ENCODE data around the gene SETBP1.
"Not testable (repeated sequence)": the region's sequence is repeated elsewhere in the genome, so short reads cannot be mapped to it uniquely, and the experiment has no call there.

The SETBP1 gene

DNA sequence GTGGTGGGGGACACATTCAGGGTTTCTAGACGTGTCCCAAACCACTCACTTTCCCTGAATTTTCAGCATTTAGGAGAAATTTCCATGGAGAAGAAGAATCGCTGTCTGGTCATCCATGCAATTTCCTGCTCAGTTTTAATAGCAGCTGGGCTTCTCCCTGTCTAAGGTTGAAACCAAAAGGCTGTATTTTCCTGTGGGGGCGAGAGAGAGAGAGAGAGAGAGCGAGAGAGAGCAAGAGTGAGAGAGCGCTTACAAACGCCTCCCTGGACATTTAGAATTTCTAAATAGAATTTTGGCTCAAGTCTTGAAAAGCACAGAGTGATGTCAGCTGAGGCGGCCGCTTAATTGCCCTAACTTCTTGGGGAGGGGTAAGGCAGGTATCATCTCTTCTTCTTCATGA, 110.8 kb downstream of the SETBP1 start:
- no peak for DNase-seq
- ATAC-seq, result no peak

DNA sequence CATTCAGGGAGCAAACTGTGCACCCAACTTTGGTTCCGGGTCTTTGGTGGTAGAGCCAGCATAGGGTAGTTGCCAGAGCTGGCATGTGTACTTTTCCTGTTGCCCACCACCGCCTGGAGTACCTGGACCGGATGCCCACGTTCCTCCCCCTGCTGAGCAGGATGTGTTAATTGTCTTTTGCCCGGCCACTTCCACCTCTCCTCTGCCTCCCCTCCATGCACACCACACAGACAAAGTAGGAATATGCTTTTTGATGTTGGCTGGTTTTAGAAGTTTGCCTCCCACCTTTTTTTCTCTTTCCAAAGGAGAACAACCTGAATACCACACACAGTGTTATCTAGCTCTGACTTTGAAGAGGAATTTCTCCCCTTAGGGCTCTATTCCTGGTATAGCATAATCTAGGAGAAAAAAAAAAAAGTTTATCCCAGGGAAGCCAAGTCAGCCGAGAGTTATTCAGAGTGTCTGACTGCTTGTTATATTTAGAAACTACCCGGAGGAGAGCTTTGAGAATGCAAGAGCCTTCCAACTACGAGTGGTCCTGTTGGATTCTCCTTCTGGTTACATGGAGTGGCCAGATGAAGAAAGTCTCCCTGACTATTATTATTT, 111.9 kb downstream of the SETBP1 start:
- ATAC-seq, result no peak
- no peak for DNase-seq

DNA sequence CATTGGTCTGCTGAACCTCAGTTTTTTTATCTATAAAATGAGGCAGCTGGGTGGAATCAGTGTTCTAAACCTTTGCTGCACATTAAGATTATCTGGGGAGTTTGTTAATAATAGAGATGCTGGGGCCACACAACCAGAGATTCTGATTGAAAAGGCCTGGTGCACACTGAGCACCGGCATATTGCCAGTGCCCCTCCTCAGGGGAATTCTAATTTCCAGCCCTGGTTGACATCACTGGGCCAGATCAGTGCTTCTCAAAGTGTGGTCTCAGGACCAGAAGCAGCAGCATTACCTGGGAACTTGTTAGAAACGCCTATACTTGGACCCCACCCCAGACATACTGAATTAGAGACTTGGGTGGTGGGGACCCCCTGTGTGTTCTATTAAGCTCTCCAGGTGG, 112.5 kb downstream of the SETBP1 start:
- ATAC-seq, result no peak
- DNase-seq, result no peak

DNA sequence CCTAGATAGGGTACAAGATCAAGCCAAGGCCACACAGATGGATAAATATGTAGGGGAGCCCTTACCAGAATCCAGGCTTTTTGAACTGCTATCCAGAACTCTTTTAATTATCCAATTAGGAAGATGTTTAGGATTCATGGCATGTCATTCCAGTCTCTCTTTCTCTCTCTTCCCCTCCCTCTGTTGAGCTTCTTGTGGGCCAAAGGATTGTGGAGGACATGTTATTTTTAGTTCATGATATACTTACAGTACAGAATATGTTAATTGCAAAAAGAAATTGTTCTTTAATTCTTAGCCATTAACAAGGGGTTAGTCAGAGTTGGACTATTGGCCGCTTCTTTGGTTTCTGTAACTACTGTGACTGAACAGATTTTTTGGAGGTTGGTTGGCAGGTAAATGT, 113.0 kb downstream of the SETBP1 start:
- DNase-seq (no peak), ATAC-seq (no peak)

DNA sequence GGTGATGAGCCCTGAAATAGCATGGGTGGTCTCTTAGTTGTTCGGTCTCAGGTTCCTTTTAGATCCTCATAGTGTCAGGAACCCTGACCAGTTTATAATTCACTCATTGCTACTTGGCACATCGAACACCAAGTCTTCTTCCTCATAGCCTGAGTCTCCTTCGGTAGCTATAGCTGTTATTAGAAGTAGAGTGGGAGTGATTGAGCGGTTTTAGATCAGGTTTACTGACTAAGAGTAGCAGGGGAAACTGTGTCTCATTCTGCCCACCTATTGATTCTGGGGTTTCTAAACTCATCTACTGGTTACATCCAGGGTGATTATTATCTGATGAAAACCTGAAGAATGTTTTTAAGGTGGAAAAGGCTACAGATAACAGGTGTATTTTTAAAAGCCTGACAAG, 114.6 kb downstream of the SETBP1 start:
- ATAC-seq, result peak; percentile 75
- DNase-seq, result no peak

DNA sequence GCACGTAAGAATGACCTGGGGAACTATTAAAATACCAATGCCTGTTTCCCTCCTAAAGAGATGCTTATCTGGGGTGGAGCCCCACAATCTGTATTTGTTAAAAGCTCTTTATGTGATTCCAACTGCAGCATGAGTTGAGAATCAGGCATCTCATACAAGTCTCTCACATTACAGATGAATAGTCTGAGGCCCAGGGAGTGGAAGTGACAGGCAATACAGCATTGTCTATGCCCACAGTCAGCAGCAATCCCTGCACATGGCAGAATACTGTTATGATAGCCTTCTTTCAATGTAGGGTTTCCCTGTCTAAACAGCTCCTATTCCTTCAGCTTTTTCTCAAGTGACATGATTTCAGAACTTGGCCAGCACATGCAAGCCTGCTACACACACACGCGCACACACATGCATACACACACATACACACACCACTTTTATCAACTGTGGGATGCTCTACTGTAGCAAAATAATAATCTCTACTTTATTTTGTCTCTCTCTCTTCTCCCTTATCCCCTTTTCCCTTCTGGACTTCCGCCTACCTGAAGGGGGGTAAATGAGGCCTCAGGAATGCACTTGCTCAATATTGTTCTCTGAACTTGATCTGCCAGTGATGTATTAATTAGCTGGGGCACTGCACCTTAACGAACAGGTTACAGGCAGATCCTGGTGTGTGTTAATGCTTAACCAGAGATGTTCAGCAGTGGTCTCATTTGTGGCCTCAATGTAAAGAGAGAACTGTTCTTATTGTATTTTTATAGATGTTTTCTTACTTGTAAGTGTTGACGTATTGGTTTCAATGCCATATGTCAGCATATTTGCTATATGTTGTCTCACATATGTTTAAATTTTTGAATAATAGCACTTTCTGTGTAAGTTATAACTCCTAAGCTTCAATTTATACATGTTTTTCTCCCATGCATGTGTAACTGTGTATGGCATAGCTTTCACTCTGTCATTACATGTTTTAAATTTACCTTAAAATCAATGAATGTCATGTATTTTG, 116.0 kb downstream of the SETBP1 start:
- ATAC-seq, result no peak

DNA sequence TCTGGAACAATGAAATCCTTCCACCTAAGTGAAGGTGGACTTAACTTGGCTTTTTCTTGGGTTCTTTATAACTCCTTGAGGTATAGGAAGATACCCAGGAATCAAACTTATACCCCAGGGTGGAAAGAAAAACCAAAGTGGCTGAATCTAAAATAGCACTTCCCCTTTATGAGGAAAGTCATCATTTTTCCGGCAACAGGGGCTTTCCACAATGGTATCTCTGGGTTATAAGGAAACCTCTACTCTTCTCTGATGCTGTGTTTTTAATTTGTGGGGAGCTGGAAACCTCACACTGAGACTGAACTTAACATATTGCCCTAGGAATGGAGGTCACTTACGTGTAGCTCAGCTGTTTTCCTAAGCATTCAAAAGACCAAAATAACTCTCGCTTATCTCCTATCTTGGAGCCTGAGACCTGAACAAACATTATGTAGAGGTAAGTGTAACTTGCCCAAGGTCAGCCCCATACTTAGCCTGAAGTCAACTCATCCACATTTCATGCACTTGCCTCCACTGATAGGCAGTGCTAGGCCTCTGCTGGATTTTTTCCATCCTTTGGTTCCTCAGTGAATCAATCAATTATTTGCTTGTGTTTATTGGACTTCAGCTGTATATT, 117.9 kb downstream of the SETBP1 start:
- ATAC-seq (peak; percentile 36), DNase-seq (peak; percentile 27)

More for the DNA sequence above, 116.0 kb downstream of the SETBP1 start:
- DNase-seq, result no peak

DNA sequence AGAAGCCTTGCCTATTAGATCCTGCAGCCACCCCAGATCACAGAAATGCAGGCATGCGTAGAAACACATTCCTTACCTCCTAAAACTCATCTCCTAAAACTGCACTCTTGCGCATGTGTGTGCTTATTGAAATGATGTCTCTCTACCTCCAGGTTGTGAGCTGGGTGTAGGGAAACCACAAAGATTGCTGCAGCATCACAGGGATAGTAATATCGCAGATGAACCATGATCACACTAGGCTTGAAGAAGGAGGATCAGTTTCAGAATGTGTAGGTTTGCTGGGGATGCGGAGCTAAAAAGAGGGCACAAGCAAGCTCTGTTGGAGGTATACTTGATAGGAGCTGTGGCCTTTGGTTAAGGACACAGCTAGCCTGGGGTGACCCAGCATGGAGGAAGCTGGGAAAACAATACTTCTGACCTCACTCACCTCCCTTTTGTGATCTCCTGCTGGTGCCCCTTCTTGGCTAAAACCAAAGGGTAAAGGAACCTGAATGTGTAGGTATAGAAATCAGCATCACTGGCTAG, 118.8 kb downstream of the SETBP1 start:
- ATAC-seq, result peak; percentile 62
- DNase-seq, result no peak

DNA sequence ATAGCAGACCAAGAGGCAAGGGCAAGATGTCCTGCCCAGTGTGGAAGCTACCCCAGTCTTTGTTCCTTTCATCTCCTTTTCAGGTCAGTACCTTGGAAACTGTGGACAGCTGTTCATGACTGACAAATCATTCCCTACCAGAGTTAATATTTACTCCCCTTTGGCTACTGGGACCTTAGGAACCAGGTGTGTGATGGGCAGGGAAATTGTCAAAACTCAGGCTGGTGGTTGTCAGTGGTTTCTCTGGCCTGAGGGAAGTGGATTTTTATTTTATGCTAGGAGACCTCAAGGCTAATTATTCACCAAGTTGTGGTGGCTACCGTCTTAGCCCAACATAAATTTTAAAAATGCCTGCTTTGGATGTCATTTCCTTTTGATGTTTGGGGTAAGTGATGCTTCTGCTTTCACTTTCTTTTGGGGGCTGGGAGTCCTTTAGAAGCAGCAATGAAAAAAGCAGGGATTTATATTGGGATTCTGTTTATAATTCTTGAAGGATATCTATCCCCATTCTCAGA, 119.3 kb downstream of the SETBP1 start:
- DNase-seq (no peak), ATAC-seq (no peak)

DNA sequence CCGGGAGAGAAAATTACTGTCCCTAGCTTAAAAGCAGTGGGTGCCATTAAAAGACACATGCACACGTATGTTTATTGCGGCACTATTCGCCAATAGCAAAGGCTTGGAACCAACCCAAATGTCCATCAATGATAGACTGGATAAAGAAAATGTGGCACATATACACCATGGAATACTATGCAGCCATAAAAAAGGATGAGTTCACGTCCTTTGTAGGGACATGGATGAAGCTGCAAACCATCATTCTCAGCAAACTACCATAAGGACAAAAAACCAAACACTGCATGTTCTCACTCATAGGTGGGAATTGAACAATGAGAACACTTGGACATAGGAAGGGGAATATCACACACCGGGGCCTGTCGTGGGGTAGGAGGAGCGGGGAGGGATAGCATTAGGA, 120.1 kb downstream of the SETBP1 start:
- DNase-seq, ATAC-seq: not testable (repeated sequence)

DNA sequence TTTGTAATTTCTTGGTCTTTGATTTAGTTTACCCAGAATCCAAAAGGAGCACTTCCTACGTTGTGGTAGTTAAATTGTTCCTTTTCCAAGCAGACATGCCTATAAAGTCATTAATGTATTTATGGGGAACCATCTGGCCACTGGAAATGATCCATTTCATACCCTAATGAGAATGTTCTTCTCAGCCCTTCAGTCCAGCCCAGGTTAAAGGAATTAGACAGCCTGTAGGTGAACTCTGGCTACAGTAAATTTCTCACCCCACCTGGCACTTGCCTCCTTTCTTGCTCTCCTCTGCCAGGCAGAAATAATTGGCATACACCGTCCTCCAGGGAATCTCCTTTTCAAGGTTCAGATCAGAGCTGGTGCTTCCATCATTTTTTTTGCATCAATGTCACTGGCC, 121.1 kb downstream of the SETBP1 start:
- no peak for ATAC-seq
- DNase-seq, result no peak

DNA sequence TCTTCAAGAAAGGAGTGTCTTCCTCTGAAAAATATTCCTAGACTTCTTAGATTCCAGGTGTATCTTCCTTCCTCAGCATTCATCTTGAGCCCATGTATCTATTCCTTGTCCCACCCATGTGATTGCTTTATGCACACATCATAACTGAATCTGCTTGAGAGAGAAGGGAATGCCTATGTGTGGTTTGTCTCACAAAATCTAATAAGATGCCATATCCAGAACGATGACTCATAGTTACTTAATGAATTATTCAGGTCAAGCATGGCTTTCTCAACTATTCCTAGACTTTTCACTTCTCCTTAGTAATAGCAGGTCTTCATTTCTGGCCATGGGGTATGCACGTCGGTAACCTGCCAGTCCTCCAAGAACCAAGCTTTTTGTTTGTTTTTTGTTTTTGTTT, 121.8 kb downstream of the SETBP1 start:
- DNase-seq, result no peak
- ATAC-seq, result no peak

DNA sequence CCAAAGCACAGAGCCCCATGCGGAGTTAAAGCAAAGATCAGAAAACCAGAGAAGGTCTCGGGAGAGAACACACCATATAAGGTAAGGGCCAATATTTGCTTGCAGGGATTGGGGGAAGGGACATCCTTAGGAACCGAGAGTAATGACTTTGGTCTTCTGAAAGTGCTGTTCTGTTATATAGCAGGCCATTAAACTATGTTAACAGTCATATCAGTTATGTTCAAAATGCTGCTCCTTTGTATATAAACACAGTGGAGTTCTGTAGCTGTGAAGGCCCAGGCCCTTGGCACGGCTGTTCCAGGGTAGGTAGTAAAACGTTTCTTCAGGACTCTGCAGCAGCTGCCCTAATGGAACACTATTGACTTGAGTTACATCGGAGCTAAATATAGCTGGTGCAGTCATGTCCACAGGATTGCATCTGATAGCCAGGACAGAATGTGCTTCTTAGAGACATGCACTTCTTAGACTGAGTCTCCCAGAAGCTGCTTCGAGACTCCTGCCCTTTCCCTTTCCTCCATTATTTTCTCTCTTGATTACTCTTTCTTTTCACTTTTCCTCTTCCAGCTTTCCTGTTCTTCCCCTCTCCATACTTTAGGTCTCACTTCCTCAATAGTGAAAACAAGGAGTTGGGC, 122.4 kb downstream of the SETBP1 start:
- ATAC-seq, result no peak
- DNase-seq, result no peak

DNA sequence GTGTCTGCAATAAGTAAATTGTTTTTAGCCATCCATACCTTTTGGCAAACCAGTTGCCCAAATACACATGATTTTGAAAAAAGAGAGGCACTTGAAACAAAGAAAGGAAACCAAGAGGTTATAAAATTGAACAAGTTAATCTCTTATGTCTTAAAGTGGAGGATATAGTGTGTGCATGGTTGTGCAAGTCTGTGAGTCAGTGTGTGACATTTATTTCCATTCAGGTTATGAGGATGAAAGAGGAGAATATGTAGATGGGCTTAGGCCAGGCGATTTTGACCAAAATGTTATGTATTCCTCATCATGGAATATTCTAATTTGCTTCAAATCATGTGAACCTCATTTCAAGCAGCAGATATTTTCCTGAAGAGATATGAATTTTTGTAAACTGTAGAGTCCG, 123.3 kb downstream of the SETBP1 start:
- ATAC-seq, result peak; percentile 64
- no peak for DNase-seq

DNA sequence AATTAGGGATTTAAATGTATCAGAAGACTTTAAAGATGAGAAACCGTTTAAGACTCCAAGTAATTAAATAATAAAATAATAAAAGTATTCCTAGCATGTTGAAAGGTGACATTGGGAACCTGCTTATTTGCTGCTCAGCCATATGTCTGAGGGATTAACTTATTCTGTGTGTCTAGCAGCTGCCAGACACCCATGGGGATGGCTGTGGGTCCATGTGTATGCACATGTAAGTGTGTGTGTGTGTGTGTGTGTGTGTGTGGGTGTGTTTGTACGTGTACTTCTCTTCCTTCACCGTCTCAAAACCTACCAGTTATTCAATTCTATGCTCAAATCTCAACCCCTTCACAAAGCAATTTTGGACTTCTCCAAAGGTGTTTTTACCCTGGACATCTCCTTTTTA, 124.5 kb downstream of the SETBP1 start:
- DNase-seq (no peak), ATAC-seq (no peak)

DNA sequence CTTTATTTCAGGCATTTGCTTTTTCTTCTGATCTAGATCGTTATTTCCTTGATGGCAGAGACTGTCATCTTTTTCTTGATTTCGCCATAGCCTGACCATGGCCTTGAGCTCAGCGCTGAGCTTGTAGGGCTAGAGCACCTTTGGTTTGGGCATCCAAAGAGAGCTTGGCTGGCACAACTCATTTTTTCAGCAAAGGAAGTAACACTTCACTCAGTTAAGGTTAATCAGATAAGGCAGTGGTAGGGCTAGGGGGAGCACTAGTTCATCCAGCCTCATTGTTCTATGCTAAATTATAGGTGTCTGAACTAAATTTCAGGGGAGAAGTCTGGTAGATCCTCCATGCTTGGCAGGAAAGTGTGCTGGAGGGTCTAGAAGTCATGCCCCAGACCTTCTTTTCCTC, 125.0 kb downstream of the SETBP1 start:
- DNase-seq, result no peak
- peak; percentile 48 for ATAC-seq

DNA sequence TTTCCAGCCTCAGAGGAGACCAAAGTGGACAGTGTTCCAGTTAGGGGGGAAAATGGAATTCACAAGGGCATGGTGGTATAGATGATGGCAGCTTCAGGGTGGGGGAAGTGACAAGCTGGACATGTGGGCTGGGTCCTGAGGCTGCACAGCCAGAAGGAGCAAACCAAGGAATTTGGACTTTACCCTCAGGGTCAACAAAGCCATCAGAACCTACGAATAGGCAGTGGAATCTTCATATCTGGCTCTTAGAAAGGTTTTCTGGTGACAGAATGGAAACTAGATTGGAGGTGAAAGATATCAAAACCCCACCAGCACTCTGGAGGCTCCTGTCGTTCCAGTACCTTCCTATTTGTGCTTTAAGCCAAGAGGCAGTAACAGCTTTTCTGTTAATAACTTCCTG, 127.1 kb downstream of the SETBP1 start:
- DNase-seq (no peak), ATAC-seq (no peak)

DNA sequence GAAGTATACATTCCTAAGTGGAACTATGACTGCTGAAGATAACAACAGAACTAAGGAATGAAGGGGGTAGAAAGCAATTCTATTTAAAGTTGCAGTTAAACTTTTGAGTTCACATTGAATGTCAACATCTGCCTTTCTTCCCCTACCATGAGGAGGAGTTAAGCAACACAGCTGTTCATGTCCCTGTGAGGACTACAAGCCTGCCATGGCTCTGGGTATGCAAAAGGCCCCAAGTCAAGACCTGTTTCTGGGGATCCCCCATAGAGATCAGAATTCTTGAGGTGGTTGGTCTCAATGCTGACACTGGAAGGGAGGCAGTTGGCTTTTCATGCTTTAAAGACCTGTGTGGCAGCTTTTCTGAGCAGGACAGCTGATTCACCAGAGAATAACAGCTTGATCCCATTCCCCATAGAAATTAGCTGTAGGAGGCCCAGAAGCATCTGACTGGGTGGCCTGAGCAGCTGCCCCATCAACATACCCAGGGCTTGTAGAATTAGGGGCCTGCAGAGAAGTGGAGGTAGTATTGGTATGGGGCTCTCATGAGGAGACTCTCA, 131.0 kb downstream of the SETBP1 start:
- no peak for ATAC-seq
- no peak for DNase-seq

DNA sequence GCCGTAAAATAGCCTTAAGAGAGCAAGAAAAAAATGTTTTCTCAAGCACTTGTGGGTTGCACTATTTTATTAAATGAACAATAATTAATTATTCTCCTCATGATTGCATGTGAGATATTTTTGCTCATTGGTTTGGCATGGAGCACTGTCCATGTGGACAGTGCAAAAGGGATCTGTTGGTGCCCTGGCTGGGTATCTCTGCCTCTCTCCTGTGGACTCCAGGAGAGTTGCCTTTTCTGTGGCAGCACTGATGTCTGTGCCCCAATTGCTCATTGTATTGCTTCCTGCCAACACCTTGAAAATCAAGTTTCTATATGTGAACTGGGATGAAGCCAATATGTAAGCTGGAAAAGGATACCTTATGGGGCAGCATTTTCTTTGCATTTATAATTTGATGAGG, 131.7 kb downstream of the SETBP1 start:
- ATAC-seq (no peak), DNase-seq (no peak)

DNA sequence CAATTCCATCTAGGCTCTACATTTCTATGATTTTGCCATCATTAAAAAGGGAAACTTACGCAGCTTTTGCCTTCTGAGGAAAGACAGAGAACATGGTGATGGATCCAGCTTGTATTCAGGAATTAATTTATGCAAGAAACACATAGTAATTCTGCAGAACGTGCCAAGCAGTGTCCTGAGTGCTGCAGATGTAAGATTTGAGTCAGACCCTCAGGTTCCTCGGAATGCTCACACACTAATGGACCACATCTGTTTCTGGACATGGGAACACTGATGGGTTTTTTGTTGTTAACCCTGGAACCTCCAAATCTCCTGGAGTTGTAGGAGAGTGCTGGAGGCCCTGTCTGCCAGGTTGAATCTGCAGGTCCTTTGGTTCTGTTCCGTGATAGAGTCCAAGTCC, 132.9 kb downstream of the SETBP1 start:
- ATAC-seq, result no peak
- DNase-seq, result no peak

DNA sequence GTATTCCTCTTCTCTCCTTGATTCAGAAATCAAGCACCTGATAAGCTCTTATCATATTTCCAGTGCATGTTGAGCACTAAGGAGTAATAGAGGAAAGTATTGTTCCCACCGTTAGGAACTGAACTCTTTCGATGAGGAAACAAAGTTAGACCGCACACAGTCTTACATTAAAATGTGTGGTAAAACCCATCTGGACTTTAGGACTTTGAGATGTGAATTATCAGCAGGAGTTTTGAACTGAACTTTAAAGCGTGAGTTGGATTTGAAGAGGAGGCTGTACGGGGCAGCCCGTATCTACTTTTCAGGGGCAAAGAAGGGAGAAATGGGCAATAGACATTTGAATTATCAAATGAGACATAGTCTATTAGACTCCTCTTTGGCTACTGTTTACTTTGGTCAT, 134.4 kb downstream of the SETBP1 start:
- no peak for ATAC-seq

DNA sequence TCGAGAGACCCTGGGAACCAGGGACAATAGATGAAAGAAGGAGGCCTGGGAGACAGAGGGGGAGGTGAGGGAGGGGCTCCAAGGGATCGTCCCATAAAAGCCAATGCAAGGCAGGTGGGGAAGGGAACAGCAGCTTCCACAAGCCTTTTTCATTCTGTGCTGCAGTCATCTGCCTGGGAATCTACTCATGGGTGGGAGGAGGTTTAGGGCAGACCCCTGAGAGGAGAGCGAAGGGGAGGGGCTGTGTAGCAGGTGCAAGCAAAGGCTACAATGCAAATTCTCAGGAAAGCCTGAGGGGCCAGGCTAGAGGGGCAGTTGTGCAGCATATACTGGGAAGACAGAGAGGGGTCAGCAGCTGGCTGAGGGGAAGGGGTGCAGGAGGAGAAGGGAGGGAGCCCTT, 135.4 kb downstream of the SETBP1 start:
- no peak for ATAC-seq

More for the DNA sequence above, 134.4 kb downstream of the SETBP1 start:
- no peak for DNase-seq

More for the DNA sequence above, 135.4 kb downstream of the SETBP1 start:
- no peak for DNase-seq

Measured in stimulated activated naive CD8-positive, alpha-beta T cell treated with anti-CD3 and anti-CD28 coated beads, Interleukin-15, Interleukin-2, amounts not matched to agents 100 U/mL and 50 U/mL, for 24 hours (primary cell).